ENCODE data around the gene PSMA4.
"Not testable (repeated sequence)": the region's sequence is repeated elsewhere in the genome, so short reads cannot be mapped to it uniquely, and the experiment has no call there.

PSMA4 gene

DNA sequence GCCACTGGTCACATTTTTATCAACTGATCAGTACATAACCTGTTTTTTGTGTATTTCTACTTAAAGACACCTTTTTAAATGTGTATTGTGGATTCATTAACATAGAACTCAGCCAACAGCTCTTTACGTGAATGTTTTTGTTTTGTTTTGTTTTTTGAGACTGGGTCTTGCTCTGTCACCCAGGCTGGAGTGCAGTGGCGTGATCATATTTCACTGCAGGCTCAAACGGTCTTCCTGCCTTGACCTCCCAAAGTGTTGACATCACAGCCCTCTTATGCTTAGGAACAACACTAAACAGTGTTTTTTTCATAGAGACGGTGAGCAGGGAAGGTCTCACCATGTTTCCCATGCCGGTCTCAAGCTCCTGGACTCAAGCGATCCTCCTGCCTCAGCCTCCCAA, 9.9 kb downstream of the PSMA4 start:
- H3K4me3 ChIP-seq (ENCODE audit: low read depth, low read length), result no peak overlapping the region
- no peak for DNase-seq (ENCODE audit: low read depth)

DNA sequence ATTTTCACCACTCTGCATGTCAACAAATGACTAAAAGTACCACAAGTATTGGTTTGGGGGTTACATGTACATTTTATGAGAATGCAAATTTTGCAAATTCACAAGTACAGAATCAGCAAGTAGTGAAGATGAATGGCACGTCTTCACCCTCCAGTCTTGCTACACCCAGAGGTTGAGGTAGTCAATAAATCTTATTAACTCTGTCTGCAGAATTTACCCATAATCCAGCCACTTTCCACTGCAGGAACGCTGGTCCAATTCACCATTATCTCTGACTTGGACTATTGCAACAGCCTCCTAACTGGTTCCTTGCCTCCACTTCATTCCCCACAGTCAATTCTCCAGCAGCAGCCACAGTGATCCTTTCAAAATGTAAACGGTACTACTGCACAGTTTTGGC, 10.6 kb downstream of the PSMA4 start:
- H3K4me3 ChIP-seq (ENCODE audit: low read depth, low read length), result no peak overlapping the region
- no peak for DNase-seq (ENCODE audit: low read depth)

DNA sequence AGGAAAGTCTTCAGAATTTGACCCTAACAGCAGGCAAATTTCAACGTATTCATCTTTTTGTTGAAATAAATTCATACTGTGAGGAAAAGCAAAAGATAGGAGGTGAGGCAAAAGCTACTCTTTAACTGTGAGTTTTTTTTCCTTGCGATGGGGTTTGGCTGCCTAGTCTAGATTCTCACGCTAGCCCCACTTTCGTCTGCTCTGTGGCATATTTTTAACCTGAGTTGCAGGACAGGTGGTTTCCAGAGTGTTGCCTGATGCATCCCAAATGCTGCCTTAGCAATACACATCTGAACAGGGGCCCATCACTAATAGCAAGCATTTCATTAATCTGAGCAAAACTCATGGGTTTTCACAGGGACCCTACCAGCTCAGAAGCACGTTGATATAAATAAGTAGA, 11.7 kb downstream of the PSMA4 start:
- no peak for DNase-seq (ENCODE audit: low read depth)
- H3K4me3 ChIP-seq (ENCODE audit: low read depth, low read length), result no peak overlapping the region

DNA sequence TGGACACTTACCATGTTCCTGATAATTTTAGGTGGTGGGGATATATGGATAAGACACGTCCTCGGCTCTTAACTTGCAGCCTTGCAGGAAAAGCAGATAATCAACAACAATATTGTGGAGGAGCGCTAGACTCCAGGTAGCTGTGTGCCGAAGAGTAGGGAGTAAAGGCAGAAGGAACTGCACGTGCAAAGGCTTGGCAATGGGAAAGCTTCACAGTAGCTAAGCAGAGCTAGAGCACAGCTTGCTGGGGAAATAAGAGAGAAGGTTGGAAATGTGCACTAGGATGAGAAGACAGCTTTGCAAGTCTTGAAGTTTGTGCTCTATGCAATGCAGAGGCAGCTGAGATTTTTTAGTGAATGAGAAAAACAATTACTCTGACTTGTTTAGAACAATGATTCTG, 12.4 kb downstream of the PSMA4 start:
- no peak overlapping the region for H3K4me3 ChIP-seq (ENCODE audit: low read depth, low read length)
- no peak for DNase-seq (ENCODE audit: low read depth)

DNA sequence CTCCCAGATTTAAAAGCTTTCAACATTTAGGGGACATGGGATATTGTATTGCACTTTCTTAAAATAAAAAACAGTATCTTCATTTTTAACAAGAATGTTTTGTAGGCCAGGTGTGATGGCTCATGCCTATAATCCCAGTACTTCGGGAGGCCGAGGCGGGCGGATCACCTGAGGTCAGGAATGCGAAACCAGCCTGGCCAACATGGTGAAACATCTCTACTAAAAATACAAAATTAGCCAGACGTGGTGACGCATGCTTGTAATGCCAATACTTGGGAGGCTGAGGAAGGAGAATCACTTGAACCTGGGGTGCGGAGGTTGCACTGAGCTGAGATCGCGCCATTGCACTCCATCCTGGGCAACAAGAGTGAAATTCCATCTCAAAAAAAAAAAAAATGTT, 20.0 kb downstream of the PSMA4 start:
- DNase-seq (ENCODE audit: low read depth); H3K4me3 ChIP-seq (ENCODE audit: low read depth, low read length): not testable (repeated sequence)

DNA sequence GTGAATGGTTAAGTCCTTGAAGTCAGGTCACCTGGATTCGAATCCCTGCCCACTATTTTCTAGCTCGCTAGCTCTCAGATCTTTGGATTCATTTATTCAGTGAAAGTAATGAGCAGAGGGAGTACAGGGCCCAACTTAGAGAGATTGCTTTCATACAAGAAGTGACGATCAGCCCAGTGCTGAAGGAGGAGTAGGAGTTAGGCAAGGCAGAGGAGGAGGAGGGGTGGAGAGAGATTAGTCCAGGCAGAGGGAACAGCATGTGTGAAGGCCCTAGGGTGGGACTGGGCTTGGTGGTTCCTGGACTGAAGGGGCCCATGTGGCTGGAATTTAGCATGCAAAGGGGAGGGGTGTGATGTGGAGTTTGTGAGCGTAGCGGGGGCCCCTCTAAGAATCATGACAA, 21.2 kb downstream of the PSMA4 start:
- no peak overlapping the region for H3K4me3 ChIP-seq (ENCODE audit: low read depth, low read length)
- DNase-seq (ENCODE audit: low read depth), result no peak

DNA sequence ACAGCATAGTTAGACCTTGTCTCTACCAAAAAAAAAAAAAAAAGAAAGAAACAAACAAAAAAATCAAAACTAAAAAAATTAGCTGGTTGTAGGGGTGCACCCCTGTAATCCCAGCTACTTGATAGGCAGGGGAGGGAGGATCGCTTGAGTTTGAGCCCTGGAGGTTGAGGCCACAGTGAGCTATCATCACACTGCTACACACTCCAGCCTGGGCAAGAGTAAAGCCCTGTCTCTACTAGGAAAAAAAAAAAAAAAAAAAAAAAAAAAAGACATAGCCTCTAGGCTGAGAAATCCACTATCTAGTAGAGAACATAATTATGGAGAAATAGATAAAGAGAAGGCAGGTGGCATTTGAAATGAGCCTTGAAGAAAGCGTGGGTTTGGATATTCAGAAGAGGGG, 22.8 kb downstream of the PSMA4 start:
- DNase-seq (ENCODE audit: low read depth), result no peak
- no peak overlapping the region for H3K4me3 ChIP-seq (ENCODE audit: low read depth, low read length)

- H3K4me3 ChIP-seq (ENCODE audit: low read depth, low read length), result no peak overlapping the region
- no peak for DNase-seq (ENCODE audit: low read depth)
These were observed 24.5 kb downstream of the PSMA4 start for GRCh38 chr15:78564743-78565096.

DNA sequence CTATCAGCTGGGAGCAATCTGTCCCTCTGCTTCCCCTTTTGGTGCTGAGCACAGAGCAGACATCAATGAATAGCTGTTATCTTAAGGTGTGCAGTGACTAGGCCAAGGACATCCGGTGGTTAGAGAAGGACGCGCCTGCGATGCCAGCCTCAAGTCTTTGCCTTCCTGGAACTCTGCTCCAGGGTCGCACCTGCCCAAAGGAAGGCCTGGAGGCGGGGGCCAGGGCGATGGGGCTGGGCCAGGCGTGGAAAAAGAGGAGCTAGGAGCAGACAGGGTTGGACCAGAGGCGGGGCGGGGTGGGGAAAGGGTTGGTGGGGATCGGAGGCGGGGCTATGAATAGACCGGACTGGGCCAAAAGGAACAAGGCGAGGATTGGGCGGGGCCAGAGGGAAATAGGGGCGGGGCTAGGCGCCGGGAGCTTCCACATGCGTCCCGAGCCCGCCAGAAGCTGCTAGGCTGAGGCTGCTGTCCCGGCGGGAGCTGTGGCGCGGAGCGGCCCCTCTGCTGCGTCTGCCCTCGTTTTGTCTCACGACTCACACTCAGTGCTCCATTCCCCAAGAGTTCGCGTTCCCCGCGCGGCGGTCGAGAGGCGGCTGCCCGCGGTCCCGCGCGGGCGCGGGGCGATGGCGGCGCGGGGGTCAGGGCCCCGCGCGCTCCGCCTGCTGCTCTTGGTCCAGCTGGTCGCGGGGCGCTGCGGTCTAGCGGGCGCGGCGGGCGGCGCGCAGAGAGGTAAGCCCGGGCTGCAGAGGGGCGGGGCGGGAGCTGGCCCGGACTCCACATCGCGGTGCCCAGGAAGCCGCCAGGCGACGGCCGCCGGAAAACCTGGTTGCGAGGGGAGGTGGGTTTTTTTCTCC, 25.1 kb downstream of the PSMA4 start, which contains the start of gene CHRNA5:
Gene CHRNA5 (plus strand): TSS at position 424 of the 854 bp plus-strand sequence. CDS start 200 bp downstream, at position 624.
- DNase-seq (ENCODE audit: low read depth), result peak; percentile 37
- peak within 1 kb of the TSS; percentile 72 for H3K4me3 ChIP-seq (ENCODE audit: low read depth, low read length)

DNA sequence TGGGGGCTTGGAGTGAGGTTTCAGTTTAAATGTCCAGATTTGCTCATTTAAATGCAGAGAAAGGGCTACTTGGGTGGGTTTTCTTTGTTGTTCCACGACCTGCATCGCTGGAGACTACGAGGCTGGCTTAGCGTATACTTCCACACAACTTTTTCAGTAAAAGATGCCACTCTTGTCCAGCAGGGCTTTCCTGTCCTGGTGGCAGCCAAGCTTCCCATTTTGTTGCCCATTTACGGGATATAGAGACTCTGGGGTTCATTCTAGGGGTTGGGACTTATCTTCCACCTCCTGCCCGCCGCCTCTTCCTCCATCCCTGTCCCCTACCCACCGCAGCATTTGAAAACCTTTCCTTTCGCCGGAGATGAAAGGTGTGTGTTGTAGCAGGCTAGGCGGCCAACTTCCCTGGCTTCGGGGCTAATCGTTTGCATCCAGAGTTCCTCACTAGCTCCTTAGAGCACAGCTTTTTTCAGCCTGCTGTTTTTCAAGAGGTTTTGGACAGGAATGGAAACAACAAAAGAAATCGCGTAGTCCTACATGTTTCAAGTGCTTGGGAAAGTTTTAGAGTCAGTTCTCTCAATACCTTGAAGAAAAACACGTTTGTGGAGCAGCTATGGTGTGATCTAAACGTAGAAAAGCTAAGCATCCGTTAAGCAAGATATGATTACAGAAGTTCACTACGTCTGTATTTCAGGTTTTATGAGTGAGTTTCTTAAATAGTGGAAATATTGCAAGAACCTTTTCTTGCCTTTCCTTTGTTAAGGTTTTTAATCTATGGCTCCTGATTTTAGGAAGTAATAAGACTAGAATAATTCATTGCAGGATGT, 25.9 kb downstream of the PSMA4 start:
- no peak for DNase-seq (ENCODE audit: low read depth)

DNA sequence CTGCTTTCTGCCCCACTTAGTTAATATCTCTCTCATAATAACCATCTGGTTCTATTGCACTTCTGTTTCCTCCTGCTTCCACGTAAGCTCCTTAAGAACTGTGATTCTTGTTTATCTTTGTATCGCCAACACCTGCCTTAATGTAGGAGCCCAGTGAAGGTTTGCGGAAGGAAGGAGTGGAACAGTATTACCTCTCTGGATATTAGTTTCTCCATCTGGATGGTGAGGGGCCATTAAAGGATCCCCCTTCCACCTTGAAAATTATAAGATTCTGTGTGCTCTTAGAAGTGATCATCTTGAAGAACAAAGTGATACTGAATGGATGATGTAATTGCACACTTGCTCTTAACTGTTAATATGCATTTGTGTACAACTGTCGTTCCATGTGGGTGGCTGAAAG, 27.3 kb downstream of the PSMA4 start:
- no peak overlapping the region for H3K4me3 ChIP-seq (ENCODE audit: low read depth, low read length)
- DNase-seq (ENCODE audit: low read depth), result no peak

More for the DNA sequence above, 25.9 kb downstream of the PSMA4 start:
- H3K4me3 ChIP-seq (ENCODE audit: low read depth, low read length), result peak overlapping the region; percentile 72

DNA sequence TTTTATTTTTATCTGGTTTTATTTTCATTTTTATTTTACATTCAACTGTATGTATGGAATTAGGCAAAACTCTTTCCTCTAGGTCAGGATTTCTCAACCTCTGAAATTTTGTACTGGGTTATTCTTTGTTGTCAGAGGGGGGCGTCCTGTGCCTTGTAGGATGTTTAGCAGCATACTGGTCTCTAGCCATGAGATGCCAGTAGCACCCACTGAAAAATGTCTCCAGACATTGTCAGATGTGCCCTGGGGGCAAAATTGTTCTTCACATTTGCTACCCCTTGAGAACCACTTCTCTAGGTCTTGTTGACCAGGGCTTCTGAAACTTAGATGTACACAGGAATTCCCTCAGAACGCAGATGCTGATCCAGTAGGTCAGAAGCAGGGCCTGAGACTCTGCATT, 30.5 kb downstream of the PSMA4 start:
- no peak for DNase-seq (ENCODE audit: low read depth)
- H3K4me3 ChIP-seq (ENCODE audit: low read depth, low read length), result no peak overlapping the region

- DNase-seq (ENCODE audit: low read depth), result no peak
These were observed 31.1 kb downstream of the PSMA4 start for GRCh38 chr15:78571382-78571781.

DNA sequence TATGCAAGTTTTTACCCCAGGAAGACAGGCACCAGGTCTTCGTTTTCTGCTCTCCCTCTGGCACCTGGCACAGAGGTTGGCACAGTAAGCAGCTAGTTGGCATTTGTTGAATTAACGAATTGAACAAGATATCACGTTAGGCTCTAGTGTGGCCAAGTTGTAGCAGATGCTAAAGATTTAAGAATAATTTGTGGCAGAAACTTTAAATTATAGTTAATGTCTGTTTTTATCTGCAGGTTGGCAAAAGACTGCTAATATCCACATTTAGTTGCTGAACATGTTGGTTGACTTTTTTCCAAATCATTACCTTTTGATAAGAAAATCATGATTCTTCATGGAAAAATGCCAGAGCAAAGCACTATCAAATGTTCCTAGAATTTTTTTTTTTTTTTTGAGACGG, 33.2 kb downstream of the PSMA4 start:
- no peak for DNase-seq (ENCODE audit: low read depth)

More at GRCh38 chr15:78571382-78571781, 31.1 kb downstream of the PSMA4 start:
- H3K4me3 ChIP-seq (ENCODE audit: low read depth, low read length), result no peak overlapping the region

GRCh38 chr15:78574944-78575343, 34.7 kb downstream of the PSMA4 start:
- H3K4me3 ChIP-seq (ENCODE audit: low read depth, low read length), result no peak overlapping the region
- DNase-seq (ENCODE audit: low read depth), result no peak

More for the DNA sequence above, 33.2 kb downstream of the PSMA4 start:
- no peak overlapping the region for H3K4me3 ChIP-seq (ENCODE audit: low read depth, low read length)

- no peak overlapping the region for H3K4me3 ChIP-seq (ENCODE audit: low read depth, low read length)
- DNase-seq (ENCODE audit: low read depth), result no peak
These were observed 57.3 kb downstream of the PSMA4 start for GRCh38 chr15:78597583-78597982.

DNA sequence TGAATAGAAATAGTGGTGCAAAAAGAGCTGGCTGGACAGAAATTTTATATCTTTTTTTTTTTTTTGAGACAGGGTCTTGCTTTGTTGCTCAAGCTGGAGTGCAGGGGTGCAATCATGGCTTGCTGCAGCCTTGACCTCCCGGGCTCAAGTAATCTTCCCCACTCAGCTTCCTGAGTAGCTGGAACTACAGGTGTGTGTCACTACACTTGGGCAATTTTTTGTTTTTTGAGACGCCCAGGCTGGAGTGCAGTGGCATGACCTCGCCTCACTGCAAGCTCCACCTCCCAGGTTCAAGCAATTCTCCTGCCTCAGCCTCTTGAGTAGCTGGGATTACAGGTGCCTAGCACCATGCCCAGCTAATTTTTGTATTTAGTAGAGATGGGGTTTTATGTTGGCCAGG, 58.1 kb downstream of the PSMA4 start:
- no peak for DNase-seq (ENCODE audit: low read depth)
- no peak overlapping the region for H3K4me3 ChIP-seq (ENCODE audit: low read depth, low read length)

- no peak for DNase-seq (ENCODE audit: low read depth)
- H3K4me3 ChIP-seq (ENCODE audit: low read depth, low read length), result no peak overlapping the region
These were observed 58.9 kb downstream of the PSMA4 start for GRCh38 chr15:78599189-78599588.

Data from skeletal muscle cell (primary cell).